Hepatocyte (in vitro differentiated cells): Measurements from ENCODE around the gene DLL1. TPM values are rescaled to one million over a fixed set of nuclear protein-coding genes. Genes with fewer than 3 reads are reported as not detected.

ENCODE experiments used
- DNase-seq: peaks from one replicate; pipeline ENCODE4 v3.0.0-alpha.2; 2016; ENCODE audit warnings: low spot score
- H2AFZ ChIP-seq: fragments of 200-600 bp; sonication (generic); 2 replicates; pipeline ENCODE4 v1.6.0; 2016; ENCODE audit warnings: antibody characterized with exemption, mild to moderate bottlenecking
- H3K27ac ChIP-seq: fragments of 200-600 bp; sonication (generic); 2 replicates; pipeline ENCODE4 v1.5.1; 2016; ENCODE audit warnings: mild to moderate bottlenecking
- H3K27me3 ChIP-seq: fragments of 200-600 bp; sonication (generic); 2 replicates; pipeline ENCODE4 v1.6.1; 2016
- H3K36me3 ChIP-seq: fragments of 200-600 bp; sonication (generic); replicated peaks from 2 replicates; pipeline ENCODE4 v1.5.1; 2016; ENCODE audit warnings: low read depth; ENCODE audit not compliant: insufficient read depth
- H3K4me1 ChIP-seq: fragments of 200-600 bp; sonication (generic); 2 replicates; pipeline ENCODE4 v1.5.1; 2016; ENCODE audit warnings: mild to moderate bottlenecking, moderate library complexity; ENCODE audit not compliant: insufficient read depth
- H3K4me2 ChIP-seq: fragments of 200-600 bp; sonication (generic); 2 replicates; pipeline ENCODE4 v1.6.0; 2016
- H3K4me3 ChIP-seq: fragments of 200-600 bp; sonication (generic); 2 replicates; pipeline ENCODE4 v1.5.1; 2016; ENCODE audit warnings: mild to moderate bottlenecking
- H3K79me2 ChIP-seq: fragments of 200-600 bp; sonication (generic); 2 replicates; pipeline ENCODE4 v1.6.0; 2017; ENCODE audit warnings: mild to moderate bottlenecking
- H3K9me2 ChIP-seq: fragments of 200-600 bp; sonication (generic); replicated peaks from 2 replicates; pipeline ENCODE4 v1.6.0; 2017; ENCODE audit warnings: mild to moderate bottlenecking; ENCODE audit not compliant: insufficient read depth
- H3K9me3 ChIP-seq: fragments of 200-600 bp; sonication (generic); 2 replicates; pipeline ENCODE4 v1.5.1; 2016; ENCODE audit warnings: low read depth, mild to moderate bottlenecking
- H4K20me1 ChIP-seq: fragments of 200-600 bp; sonication (generic); 2 replicates; pipeline ENCODE4 v1.6.0; 2016; ENCODE audit warnings: mild to moderate bottlenecking; ENCODE audit not compliant: insufficient read depth, poor library complexity, severe bottlenecking
- EZH2 ChIP-seq: fragments of 200-600 bp; sonication (generic); IDR thresholded peaks from 2 replicates; pipeline ENCODE4 v1.6.1; 2016; ENCODE audit warnings: antibody characterized with exemption, mild to moderate bottlenecking, borderline replicate concordance
- EZH2phosphoT487 ChIP-seq: fragments of 200-600 bp; sonication (generic); IDR thresholded peaks from one replicate; pipeline ENCODE4 v1.6.1; 2018; ENCODE audit warnings: antibody characterized with exemption, mild to moderate bottlenecking, low read depth, moderate library complexity; ENCODE audit not compliant: unreplicated experiment, severe bottlenecking
- WGBS: methylation state at CpG from one replicate; pipeline ENCODE4 v1.1.6; 2016; ENCODE audit warnings: low lambda C conversion rate; ENCODE audit errors: missing lambda C conversion rate; 5-methylcytosine and 5-hydroxymethylcytosine counted together
- polyA plus RNA-seq: library from polyadenylated mRNA; unstranded; fragments of >200 nt; fragmentation: Nextera tagmentation; extraction: Ambion mirVana; gene quantifications from 2 replicates; pipeline ENCODE4 v1.2.1, GENCODE V29; 2016
- total RNA-seq: library from RNA; depleted of rRNA; stranded (reverse); fragments of >200 nt; gene quantifications from 2 replicates; pipeline ENCODE4 v1.2.3, GENCODE V29; 2014
- TF ChIP-seq, protein P1 (sequence below): fragments of 200-600 bp; sonication (generic); IDR thresholded peaks from 2 replicates; pipeline ENCODE4 v1.5.1; 2016; ENCODE audit warnings: antibody characterized with exemption, mild to moderate bottlenecking; ENCODE audit not compliant: poor library complexity

The DLL1 gene
- total and polyA plus RNA-seq, 2 experiments from 2014 or later = 3.1 to 3.3 TPM

DNA sequence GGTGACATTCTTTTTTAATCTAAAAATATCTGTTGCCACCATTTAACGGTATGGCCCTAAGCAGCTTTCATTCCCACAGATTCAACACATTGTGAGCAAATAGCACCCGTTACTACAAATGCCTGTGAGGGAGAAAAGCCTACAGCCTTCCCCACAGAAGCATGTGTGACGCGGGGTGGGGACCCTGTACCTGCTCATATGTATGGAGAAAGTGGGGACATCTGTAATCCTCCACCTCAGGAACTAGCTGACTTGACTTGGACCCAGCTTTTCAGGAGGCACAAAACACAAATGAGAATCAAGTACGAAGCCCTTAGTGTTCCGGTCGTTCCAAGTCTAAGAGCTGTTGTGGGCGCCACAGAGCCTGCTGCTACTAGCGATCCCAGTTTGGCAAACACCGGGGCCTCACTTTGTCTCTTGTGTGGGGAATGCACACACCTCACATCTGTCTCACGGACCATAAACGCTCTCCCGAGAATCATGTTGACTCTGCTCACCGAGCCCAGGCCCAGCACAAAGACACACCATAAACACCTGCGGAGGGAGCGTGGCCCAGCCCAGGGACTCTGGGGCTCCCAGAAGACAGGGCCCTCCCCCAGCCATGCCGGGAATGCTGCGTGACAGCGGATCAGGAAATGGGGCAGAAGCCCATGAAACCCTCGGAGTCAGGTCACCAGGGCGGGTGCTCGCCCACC, 21.6 kb downstream of the DLL1 start:
- H3K27ac ChIP-seq = peak overlapping the region; percentile 71
- H3K79me2 ChIP-seq = no peaks in the 10 kb centered on the region
- peak; percentile 77 for DNase-seq
- no peaks in the 10 kb centered on the region for H3K9me3 ChIP-seq
- H4K20me1 ChIP-seq = no peaks in the 10 kb centered on the region
- H3K36me3 ChIP-seq = no peaks in the 10 kb centered on the region
- peaks cover 25% of the 10 kb centered on the region for H3K4me1 ChIP-seq
- peak overlapping the region; percentile 56 for H3K4me2 ChIP-seq
- H3K9me2 ChIP-seq = no peaks in the 10 kb centered on the region
- TF ChIP-seq, protein P1, sequence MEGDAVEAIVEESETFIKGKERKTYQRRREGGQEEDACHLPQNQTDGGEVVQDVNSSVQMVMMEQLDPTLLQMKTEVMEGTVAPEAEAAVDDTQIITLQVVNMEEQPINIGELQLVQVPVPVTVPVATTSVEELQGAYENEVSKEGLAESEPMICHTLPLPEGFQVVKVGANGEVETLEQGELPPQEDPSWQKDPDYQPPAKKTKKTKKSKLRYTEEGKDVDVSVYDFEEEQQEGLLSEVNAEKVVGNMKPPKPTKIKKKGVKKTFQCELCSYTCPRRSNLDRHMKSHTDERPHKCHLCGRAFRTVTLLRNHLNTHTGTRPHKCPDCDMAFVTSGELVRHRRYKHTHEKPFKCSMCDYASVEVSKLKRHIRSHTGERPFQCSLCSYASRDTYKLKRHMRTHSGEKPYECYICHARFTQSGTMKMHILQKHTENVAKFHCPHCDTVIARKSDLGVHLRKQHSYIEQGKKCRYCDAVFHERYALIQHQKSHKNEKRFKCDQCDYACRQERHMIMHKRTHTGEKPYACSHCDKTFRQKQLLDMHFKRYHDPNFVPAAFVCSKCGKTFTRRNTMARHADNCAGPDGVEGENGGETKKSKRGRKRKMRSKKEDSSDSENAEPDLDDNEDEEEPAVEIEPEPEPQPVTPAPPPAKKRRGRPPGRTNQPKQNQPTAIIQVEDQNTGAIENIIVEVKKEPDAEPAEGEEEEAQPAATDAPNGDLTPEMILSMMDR = no peak
- TF ChIP-seq EZH2 (no peak), EZH2phosphoT487 (no peak)
- no peaks in the 10 kb centered on the region for H3K27me3 ChIP-seq
- H2AFZ ChIP-seq = no peak overlapping the region
- H3K4me3 ChIP-seq = no peak overlapping the region
- 41% methylated on average over 22 of the region's 22 CpGs for WGBS

GRCh38 chr6:170268216-170269129, 22.4 kb downstream of the DLL1 start:
- no peak for DNase-seq
- Histone ChIP-seq H3K27me3 (no peaks in the 10 kb centered on the region), H3K4me2 (no peak overlapping the region), H3K9me3 (no peaks in the 10 kb centered on the region), H3K27ac (peak overlapping the region; percentile 71), H3K36me3 (no peaks in the 10 kb centered on the region), H3K4me1 (peaks cover 25% of the 10 kb centered on the region), H3K79me2 (no peaks in the 10 kb centered on the region), H3K4me3 (no peak overlapping the region), H2AFZ (no peak overlapping the region), H4K20me1 (no peaks in the 10 kb centered on the region), H3K9me2 (no peaks in the 10 kb centered on the region)
- TF ChIP-seq, protein P1 = no peak
- TF ChIP-seq EZH2phosphoT487 = no peak
- no peak for TF ChIP-seq EZH2
- WGBS = 88% methylated on average over 22 of the region's 22 CpGs

DNA sequence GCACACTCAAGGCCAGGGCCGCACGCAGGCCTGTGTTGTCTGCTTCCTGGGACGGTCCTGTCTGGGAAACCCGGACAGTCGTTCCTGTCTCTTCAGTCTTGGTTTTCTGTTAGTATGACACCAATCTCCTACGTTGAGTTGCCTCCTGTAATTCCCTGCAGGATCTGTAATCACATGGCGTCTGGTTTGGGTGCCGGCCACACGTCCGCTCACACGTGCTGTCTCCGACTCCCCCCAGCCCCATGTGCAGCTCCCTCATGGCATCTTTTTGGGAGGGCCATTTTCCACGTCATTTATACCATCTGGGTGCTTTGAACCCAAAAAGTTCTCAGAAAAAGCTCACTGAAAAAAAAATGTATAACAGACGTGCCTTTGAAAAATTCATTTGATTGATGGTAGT, 23.2 kb downstream of the DLL1 start:
- H2AFZ ChIP-seq = no peak overlapping the region
- H3K79me2 ChIP-seq = no peaks in the 10 kb centered on the region
- TF ChIP-seq EZH2 = no peak
- TF ChIP-seq EZH2phosphoT487 = no peak
- TF ChIP-seq, protein P1 = no peak
- DNase-seq = no peak
- peaks cover 25% of the 10 kb centered on the region for H3K4me1 ChIP-seq
- H3K4me3 ChIP-seq = no peak overlapping the region
- H3K27ac ChIP-seq = no peak overlapping the region
- WGBS = 90% methylated on average over 14 of the region's 14 CpGs
- H3K27me3 ChIP-seq = no peaks in the 10 kb centered on the region
- H3K36me3 ChIP-seq = no peaks in the 10 kb centered on the region
- H4K20me1 ChIP-seq = no peaks in the 10 kb centered on the region
- no peaks in the 10 kb centered on the region for H3K9me2 ChIP-seq
- H3K4me2 ChIP-seq = no peak overlapping the region
- H3K9me3 ChIP-seq = no peaks in the 10 kb centered on the region
